PFSK-1 (cell line): Measurements from ENCODE around the gene RTP2.

Source experiments
- FOXP2 ChIP-seq: optimal IDR thresholded peaks from 2 replicates; pipeline ENCODE3; 2011; ENCODE audit warnings: borderline replicate concordance, control low read depth, inconsistent platforms; ENCODE audit not compliant: insufficient read depth; ENCODE audit errors: extremely low read length, extremely low read depth
- POLR2AphosphoS5 ChIP-seq: IDR thresholded peaks from 2 replicates; pipeline ENCODE4 v1.6.1; 2012; ENCODE audit warnings: low read depth, mild to moderate bottlenecking, control low read depth, low read length, moderate library complexity
- REST ChIP-seq, 2 experiments: IDR thresholded peaks; 2 replicates each; pipeline versions ENCODE4 v1.6.1 to v1.8.0; 2011 to 2012; ENCODE audit warnings: low read depth in 2 of 2, low read length in 2 of 2, control low read depth in 1 of 2, inconsistent platforms in 1 of 2, mild to moderate bottlenecking in 1 of 2, moderate library complexity in 1 of 2; ENCODE audit not compliant: insufficient read depth in 1 of 2
- SIN3A ChIP-seq: IDR thresholded peaks from 2 replicates; pipeline ENCODE4 v1.6.1; 2012; ENCODE audit warnings: mild to moderate bottlenecking, low read length, moderate library complexity, borderline replicate concordance; ENCODE audit not compliant: insufficient read depth
- TAF1 ChIP-seq: IDR thresholded peaks from 2 replicates; pipeline ENCODE4 v1.6.1; 2012; ENCODE audit warnings: low read length, control low read depth, borderline replicate concordance; ENCODE audit not compliant: insufficient read depth

The RTP2 gene

GRCh38 chr3:187713504-187713903 is 11.1 kb upstream of the RTP2 start:
- no peak for TF ChIP-seq REST (IDR thresholded peaks at IDR 0.05; ENCODE audit: insufficient read depth in 1 of 2, low read depth in 2 of 2, low read length in 2 of 2)
- TF ChIP-seq SIN3A, result no peak
- TF ChIP-seq POLR2AphosphoS5, result no peak
- TF ChIP-seq TAF1, result no peak
- TF ChIP-seq FOXP2, result no peak

GRCh38 chr3:187709155-187709554 is 6.8 kb upstream of the RTP2 start:
- no peak for TF ChIP-seq FOXP2
- no peak for TF ChIP-seq REST (IDR thresholded peaks at IDR 0.05; ENCODE audit: insufficient read depth in 1 of 2, low read depth in 2 of 2, low read length in 2 of 2)
- no peak for TF ChIP-seq SIN3A
- TF ChIP-seq TAF1, result no peak
- TF ChIP-seq POLR2AphosphoS5, result no peak

- TF ChIP-seq SIN3A (no peak), FOXP2 (no peak), TAF1 (no peak), REST (IDR thresholded peaks at IDR 0.05; ENCODE audit: insufficient read depth in 1 of 2, low read depth in 2 of 2, low read length in 2 of 2) (no peak), POLR2AphosphoS5 (no peak)
Measured at GRCh38 chr3:187708696-187709095, 6.3 kb upstream of the RTP2 start.

- no peak for TF ChIP-seq REST (IDR thresholded peaks at IDR 0.05; ENCODE audit: insufficient read depth in 1 of 2, low read depth in 2 of 2, low read length in 2 of 2)
- TF ChIP-seq SIN3A, result no peak
- no peak for TF ChIP-seq FOXP2
- TF ChIP-seq TAF1, result no peak
- no peak for TF ChIP-seq POLR2AphosphoS5
Measured at GRCh38 chr3:187706971-187707370, 4.6 kb upstream of the RTP2 start.

- TF ChIP-seq SIN3A (no peak), TAF1 (no peak), FOXP2 (no peak), REST (IDR thresholded peaks at IDR 0.05; ENCODE audit: insufficient read depth in 1 of 2, low read depth in 2 of 2, low read length in 2 of 2) (no peak), POLR2AphosphoS5 (no peak)
Measured at GRCh38 chr3:187705164-187705563, 2.8 kb upstream of the RTP2 start.
